HG03095 (cell line): Measurements from ENCODE around the gene SPEG.
"Not testable (repeated sequence)": the region's sequence is repeated elsewhere in the genome, so short reads cannot be mapped to it uniquely, and the experiment has no call there.

Source experiments
- ATAC-seq: cut with Tn5 transposase; IDR thresholded peaks from one replicate; pipeline ENCODE4 v1.9.1; 2021; ENCODE audit warnings: moderate library complexity; ENCODE audit not compliant: unreplicated experiment

Gene SPEG

GRCh38 chr2:219404954-219405353 lies 29.7 kb upstream of the SPEG start:
- ATAC-seq: no peak

- ATAC-seq: no peak
These were observed 29.2 kb upstream of the SPEG start for GRCh38 chr2:219405451-219405850.

- no peak for ATAC-seq
These were observed 28.4 kb upstream of the SPEG start for GRCh38 chr2:219405958-219406860.

DNA sequence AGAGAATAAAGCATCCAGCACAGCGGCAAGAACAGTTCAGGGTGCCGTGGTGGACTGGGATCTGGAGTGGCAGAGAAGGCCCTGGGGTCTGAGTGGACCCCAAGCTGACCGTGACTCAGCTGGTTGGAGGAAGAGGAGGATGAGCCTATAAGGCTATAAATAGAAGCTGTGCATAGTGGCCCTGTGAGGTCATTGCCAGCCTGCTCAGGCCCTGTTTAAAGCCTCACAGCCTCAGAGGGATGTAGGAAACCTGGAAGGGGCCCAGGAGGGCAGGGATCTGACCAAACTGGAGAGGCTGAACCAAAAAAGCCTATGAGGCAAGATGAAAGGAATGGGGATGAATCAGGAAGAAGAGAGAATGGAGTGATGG lies 27.8 kb upstream of the SPEG start:
- ATAC-seq: no peak

DNA sequence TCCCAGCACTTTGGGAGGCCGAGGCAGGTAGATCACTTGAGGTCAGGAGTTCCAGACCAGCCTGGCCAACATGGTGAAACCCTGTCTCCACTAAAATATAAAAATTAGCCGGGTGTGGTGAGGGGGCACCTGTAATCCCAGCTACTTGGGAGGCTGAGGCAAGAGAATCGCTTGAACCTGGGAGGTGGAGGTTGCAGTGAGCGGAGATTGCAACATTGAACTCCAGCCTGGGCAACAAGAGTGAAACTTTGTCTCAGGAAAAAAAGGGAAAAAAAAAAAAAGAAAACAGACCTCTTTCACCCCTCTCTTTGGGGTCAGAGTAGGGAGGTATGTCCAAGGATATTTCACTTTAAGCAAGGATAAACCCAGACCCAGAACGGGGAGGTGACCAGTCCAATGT lies 27.3 kb upstream of the SPEG start:
- not testable (repeated sequence) for ATAC-seq

- no peak for ATAC-seq
These were observed 26.4 kb upstream of the SPEG start for GRCh38 chr2:219408204-219408603.

DNA sequence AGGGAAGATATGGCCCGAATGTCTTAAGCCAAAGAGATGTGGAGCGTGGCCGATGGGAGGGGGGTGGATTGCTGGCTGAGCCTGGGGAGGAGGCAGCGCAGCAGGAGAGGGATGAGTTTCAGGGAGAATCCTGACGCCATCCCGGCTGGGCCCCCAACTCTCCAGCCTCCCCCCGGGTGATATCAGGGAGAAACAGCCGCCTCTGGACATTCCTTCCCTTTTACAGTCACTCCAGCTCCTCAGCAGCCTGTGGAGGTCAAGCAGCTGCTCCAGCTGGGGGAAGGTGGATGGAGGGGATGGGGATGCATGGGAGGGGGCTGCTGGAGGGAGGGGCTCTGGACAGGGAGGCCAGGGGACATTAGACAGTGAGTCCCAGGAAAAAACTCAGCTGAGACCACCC lies 26.0 kb upstream of the SPEG start:
- ATAC-seq: no peak

- no peak for ATAC-seq
These were observed 25.0 kb upstream of the SPEG start for GRCh38 chr2:219409619-219410018.

DNA sequence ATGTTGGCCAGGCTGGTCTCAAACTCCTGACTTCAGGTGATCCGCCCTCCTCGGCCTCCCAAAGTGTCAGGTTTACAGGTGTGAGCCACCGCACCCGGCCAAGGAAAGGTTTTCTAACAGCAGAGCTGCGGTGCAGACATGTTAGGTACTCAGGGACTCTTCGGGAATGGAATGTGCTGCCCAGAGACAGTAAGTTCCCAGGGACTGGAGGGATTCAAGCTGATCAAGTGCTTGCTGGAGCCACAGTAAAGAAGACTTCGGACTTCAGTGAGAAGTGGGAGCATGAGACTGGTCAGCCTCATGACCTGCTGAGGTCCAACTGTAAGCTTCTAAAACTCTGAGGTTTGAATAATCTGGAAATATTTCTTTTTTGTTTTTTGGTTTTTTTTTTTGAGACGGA lies 24.3 kb upstream of the SPEG start:
- no peak for ATAC-seq

- ATAC-seq: no peak
These were observed 19.8 kb upstream of the SPEG start for GRCh38 chr2:219414857-219415256.

DNA sequence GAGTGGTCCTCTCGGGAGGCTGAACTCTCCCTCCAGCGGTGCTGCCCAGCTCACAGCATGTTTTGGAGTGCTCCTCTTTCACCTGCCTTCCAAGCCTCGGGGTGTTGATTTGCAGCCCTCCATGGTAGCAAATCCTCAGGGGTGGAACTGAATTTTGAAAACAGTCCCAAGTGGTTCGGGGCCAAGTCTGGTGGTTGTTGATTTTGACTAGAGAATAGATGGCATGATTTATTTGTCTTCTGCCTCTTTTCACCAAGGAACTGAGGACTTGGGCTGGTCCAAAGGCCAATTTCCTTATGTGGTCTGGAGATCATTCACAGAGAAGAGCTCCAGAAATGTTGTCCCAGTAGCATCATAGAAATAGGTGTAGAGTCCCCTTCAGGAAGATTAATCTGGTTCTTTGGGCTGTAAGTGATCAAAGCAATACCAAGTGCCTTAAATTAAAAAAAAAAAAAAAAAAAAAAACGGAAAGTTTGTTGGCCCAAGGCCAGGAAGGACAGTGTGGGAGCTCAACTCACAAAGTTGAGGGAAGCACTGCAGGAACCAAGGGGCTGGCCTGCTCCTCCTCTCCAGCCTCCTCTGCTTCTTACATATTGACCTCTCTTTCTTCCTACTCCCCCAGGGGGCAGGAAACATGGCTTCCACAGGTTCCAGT lies 18.9 kb upstream of the SPEG start:
- ATAC-seq: no peak

DNA sequence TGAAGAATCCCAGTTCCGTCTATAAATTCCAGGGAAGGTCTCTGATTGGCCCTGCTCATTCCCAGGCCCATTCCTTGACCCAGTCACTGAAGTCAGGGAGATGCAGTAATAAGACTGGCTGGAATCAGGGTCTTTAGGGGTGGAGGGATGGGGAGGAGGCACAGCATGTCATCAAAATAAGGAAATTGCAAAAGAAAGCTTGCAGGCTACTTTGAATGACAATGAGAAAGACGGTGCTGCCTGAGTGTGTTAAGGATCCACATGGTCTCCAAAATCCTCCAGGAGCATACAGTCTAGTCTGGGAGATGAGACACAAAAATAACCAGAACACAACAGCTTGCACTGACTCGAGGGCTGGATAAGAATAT lies 18.4 kb upstream of the SPEG start:
- ATAC-seq: no peak

GRCh38 chr2:219416938-219417337 lies 17.7 kb upstream of the SPEG start:
- no peak for ATAC-seq

- no peak for ATAC-seq
These were observed 17.3 kb upstream of the SPEG start for GRCh38 chr2:219417374-219417773.

GRCh38 chr2:219418155-219419011 lies 16.3 kb upstream of the SPEG start, which contains the start of gene DES:
Gene DES (plus strand): TSS chr2:219418377. CDS start chr2:219418463, 86 bp downstream.
- no peak for ATAC-seq

DNA sequence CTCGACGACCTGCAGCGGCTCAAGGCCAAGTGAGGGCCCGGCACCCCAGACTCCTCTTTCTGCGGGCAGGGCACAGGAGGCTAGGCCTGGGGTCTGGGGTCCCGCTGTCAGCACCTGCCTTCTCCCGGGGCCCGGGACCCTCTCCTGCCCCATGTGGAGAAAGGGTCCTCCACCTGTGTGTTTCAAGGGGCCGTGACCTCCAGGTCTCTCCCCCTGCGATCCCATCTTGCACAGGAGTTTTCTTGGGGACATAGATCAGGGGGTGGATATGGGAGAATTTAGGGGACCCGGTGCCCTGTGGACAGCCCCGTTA lies 15.7 kb upstream of the SPEG start:
- no peak for ATAC-seq

DNA sequence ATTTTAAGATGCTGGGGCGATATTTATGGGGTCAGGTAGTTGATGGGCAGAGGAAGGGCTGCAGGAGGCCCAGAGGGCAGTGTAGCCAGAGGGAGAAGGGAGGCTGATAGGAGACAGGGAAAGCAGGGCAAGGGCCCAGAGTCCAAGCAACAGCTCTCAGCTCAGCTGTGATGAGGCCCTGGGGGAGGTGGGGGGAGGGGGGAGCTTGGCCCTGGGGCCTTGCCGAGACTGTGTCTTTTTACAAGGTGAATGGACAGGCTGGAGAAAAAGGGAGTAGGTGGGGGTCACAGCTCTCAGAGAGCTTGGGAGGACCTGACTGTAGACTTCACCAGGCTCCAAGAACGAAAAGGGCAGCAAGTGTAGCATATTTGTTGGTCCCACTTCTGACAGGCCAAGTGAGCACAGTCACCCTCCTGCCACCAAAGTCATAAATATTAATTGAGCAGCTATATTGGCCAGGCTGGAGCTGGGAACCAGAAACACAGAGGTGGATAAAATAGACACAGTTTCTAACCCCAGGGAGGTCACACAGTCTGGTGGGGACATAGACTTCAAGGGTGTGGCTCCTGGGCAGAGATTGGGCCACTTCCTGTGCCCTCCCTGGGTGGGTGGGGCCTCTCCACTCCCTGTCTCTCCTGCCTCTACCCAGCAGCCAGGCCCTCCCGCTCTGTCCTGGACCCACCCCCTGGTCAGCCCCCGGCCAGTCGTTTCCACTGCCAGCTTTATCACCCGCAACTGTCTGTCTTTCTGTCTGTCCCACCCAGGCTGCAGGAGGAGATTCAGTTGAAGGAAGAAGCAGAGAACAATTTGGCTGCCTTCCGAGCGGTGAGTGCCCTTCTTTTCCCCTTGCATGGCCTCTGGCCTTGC lies 15.1 kb upstream of the SPEG start:
- ATAC-seq: no peak

- ATAC-seq: no peak
These were observed 14.0 kb upstream of the SPEG start for GRCh38 chr2:219420687-219421086.

- no peak for ATAC-seq
These were observed 13.3 kb upstream of the SPEG start for GRCh38 chr2:219421323-219421722.

DNA sequence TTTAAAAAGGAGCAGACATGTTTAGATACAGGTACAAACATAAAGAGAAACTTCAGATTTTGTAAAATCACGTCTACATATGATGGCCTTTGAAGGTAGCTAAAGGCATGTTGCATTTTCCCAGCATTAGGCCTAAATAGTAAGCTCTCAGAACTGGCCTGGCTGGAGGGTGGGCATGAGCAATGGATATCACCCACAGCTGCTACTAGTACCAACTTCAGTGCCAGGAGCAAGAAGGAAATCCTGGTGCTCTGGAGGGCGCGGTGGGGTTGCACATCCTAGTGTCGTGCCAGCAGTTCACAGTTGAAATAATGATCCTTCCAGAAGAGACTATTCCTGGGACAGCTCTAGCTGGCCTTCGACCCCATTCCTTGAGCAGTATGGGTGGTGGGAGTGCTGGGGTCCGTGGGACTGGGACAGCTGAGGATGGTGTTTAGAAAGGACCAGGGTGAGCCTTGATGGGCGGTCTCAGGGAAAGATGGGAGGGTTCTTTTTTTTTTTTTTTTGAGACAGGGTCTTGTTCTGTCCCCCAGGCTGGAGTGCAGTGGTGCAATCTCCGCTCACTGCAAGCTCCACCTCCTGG lies 11.6 kb upstream of the SPEG start:
- no peak for ATAC-seq
